ENCODE measurements around the gene MAN1A2. TPM values are rescaled to one million over a fixed set of nuclear protein-coding genes. Genes with fewer than 3 reads are reported as not detected.

The MAN1A2 gene
- total and polyA plus RNA-seq, 9 of the 15 experiments (the other 6 are each of a cell fraction or from before 2014, with no cell fraction given), result 4.2 to 38.4 (median 18.7) TPM

- BruUV-seq (replicated peaks), result no TSS peak
- TF ChIP-seq PRMT5 (CRISPR knock-in tag; IDR thresholded peaks at IDR 0.05) (no peak), ZBTB5 (IDR thresholded peaks at IDR 0.05) (no peak), ZNF780A (CRISPR knock-in tag; IDR thresholded peaks at IDR 0.05) (no peak), NR1H2 (CRISPR knock-in tag; IDR thresholded peaks at IDR 0.05) (no peak), ARID4B (CRISPR knock-in tag; IDR thresholded peaks at IDR 0.05) (no peak), HINFP (tag; conservative IDR thresholded peaks at IDR 0.05; ENCODE audit: low read depth) (no peak), DDX20 (tag; IDR thresholded peaks at IDR 0.05; ENCODE audit: low read depth) (no peak)
- FAIRE-seq (no peak), DNase-seq (ENCODE audit: extremely low read depth in 1 of 4, low spot score in 3 of 4) (no peak), ATAC-seq (no peak)
- POLR2A ChIA-PET, result no interaction called here
- Histone ChIP-seq H3K9ac (ENCODE audit: insufficient read depth in 1 of 2, low read depth in 2 of 2, low read length in 2 of 2) (no peak overlapping the region), H3K9me3 (replicated peaks; ENCODE audit: control insufficient read depth, insufficient read depth, low read depth, low read length) (peaks cover 11% of the 10 kb centered on the region; the same call in 1 of the 2 replicates), H3K4me3 (no peak overlapping the region), H2AFZ (ENCODE audit: low read depth, low read length) (no peak overlapping the region), H3K27ac (ENCODE audit: extremely low read depth, low read depth, low read length) (no peak overlapping the region), H3K36me3 (ENCODE audit: control insufficient read depth, insufficient read depth, low read length) (peaks cover 7% of the 10 kb centered on the region; the same call in 2 of the 3 replicates), H3K4me2 (ENCODE audit: insufficient read depth, low read length) (no peak overlapping the region), H3K4me1 (replicated peaks in 1 of 2; ENCODE audit: control insufficient read depth in 2 of 2, insufficient read depth in 2 of 2, low read length in 2 of 2) (no peaks in the 10 kb centered on the region), H3K9me1 (ENCODE audit: control insufficient read depth, insufficient read depth, low read length) (no peaks in the 10 kb centered on the region), H3K27me3 (ENCODE audit: control insufficient read depth in 2 of 2, insufficient read depth in 2 of 2, low read length in 2 of 2) (no peaks in the 10 kb centered on the region), H3K79me2 (ENCODE audit: control insufficient read depth, insufficient read depth, low read length) (no peaks in the 10 kb centered on the region), H4K20me1 (replicated peaks; ENCODE audit: control insufficient read depth, insufficient read depth, low read length) (no peaks in the 10 kb centered on the region)
- intact Hi-C loops (cut with micrococcal nuclease), result no loop called here
- in situ Hi-C loops (cut with MboI), result no loop called here
- CTCF ChIA-PET (ENCODE audit: low intra/inter-chr PET ratio), result no interaction called here
These were observed 60.0 kb downstream of the MAN1A2 start for GRCh38 chr1:117427297-117427696.

All from K562 (cell line).